ENCODE measurements around the gene YIF1A. TPM values are rescaled to one million over a fixed set of nuclear protein-coding genes. Genes with fewer than 3 reads are reported as not detected.
A peak's percentile ranks its signal among the peaks of the same experiment; 100 is the strongest.

The YIF1A gene
- total and polyA plus RNA-seq, 8 donors: 39.7 to 112 (median 56.6) TPM

- Histone ChIP-seq H3K27ac (no peak overlapping the region), H3K4me3 (no peak overlapping the region), H3K36me3 (peaks cover 0 to 31% (median 7%) of the 10 kb centered on the region in 3 donors), H3K27me3 (no peaks in the 10 kb centered on the region), H3K4me1 (no peaks in the 10 kb centered on the region), H3K9me3 (no peaks in the 10 kb centered on the region)
- no peak for TF ChIP-seq CTCF (IDR thresholded peaks at IDR 0.05)
- FAIRE-seq: no peak
- DNase-seq: no peak
- intact Hi-C loops (cut with DNase I): no loop called here
- no peak for ATAC-seq
- 89 to 93% methylated on average over 25 of the region's 25 CpGs for WGBS, 2 donors
Measured at GRCh38 chr11:66239998-66240780, 48.8 kb downstream of the YIF1A start.

- no peak overlapping the region for H3K4me3 ChIP-seq
- intact Hi-C loops (cut with DNase I): no loop called here
- ATAC-seq (no peak), DNase-seq (no peak), FAIRE-seq (no peak)
- H3K4me1 ChIP-seq: no peaks in the 10 kb centered on the region
- H3K36me3 ChIP-seq: peaks cover 0 to 31% (median 7%) of the 10 kb centered on the region in 3 donors
- no peaks in the 10 kb centered on the region for H3K9me3 ChIP-seq
- H3K27me3 ChIP-seq: no peaks in the 10 kb centered on the region
- H3K27ac ChIP-seq: no peak overlapping the region
- 79 to 81% methylated on average over 3 of the region's 3 CpGs for WGBS, 2 donors
- TF ChIP-seq CTCF (IDR thresholded peaks at IDR 0.05): no peak
Measured at GRCh38 chr11:66239511-66239910, 49.4 kb downstream of the YIF1A start.

GRCh38 chr11:66238786-66239413 lies 50.0 kb downstream of the YIF1A start:
- ATAC-seq: no peak
- Histone ChIP-seq H3K27ac (no peak overlapping the region), H3K4me3 (no peak overlapping the region), H3K4me1 (no peaks in the 10 kb centered on the region), H3K36me3 (peaks cover 0 to 37% (median 10%) of the 10 kb centered on the region in 3 donors), H3K27me3 (no peaks in the 10 kb centered on the region), H3K9me3 (no peaks in the 10 kb centered on the region)
- 93 to 94% methylated on average over 17 of the region's 17 CpGs for whole genome bisulfite sequencing, 2 donors
- intact Hi-C loops (cut with DNase I): no loop called here
- no peak for FAIRE-seq
- TF ChIP-seq CTCF (IDR thresholded peaks at IDR 0.05): no peak
- no peak for DNase-seq

- Histone ChIP-seq H3K4me3 (no peak overlapping the region), H3K4me1 (no peaks in the 10 kb centered on the region), H3K9me3 (no peaks in the 10 kb centered on the region), H3K27ac (no peak overlapping the region), H3K36me3 (peaks cover 0 to 47% (median 10%) of the 10 kb centered on the region in 3 donors), H3K27me3 (no peaks in the 10 kb centered on the region)
- TF ChIP-seq CTCF (IDR thresholded peaks at IDR 0.05): no peak
- intact Hi-C loops (cut with DNase I): no loop called here
- FAIRE-seq (no peak), ATAC-seq (peak in 1 of 4 donors; percentile 32), DNase-seq (no peak)
- 87 to 92% methylated on average over 6 of the region's 6 CpGs for WGBS, 2 donors
Measured at GRCh38 chr11:66237867-66238266, 51.1 kb downstream of the YIF1A start.

GRCh38 chr11:66235141-66235540 lies 53.8 kb downstream of the YIF1A start:
- intact Hi-C loops (cut with DNase I): no loop called here
- FAIRE-seq (no peak), DNase-seq (no peak), ATAC-seq (no peak)
- Histone ChIP-seq H3K27ac (no peak overlapping the region), H3K4me1 (no peaks in the 10 kb centered on the region), H3K36me3 (peaks cover 0 to 54% (median 10%) of the 10 kb centered on the region in 3 donors), H3K27me3 (no peaks in the 10 kb centered on the region), H3K9me3 (no peaks in the 10 kb centered on the region), H3K4me3 (no peak overlapping the region)
- WGBS, 2 donors: 91 to 95% methylated on average over 11 of the region's 11 CpGs
- TF ChIP-seq CTCF (IDR thresholded peaks at IDR 0.05): no peak

Data from pancreas (tissue), 10 donors.